Endothelial cell of umbilical vein (primary cell): Measurements from ENCODE around the gene FBXW11. TPM values are rescaled to one million over a fixed set of nuclear protein-coding genes. Genes with fewer than 3 reads are reported as not detected.

Experiments used
- BruUV-seq: library from RNA; stranded (reverse); fragments of 400-500 nt; replicated peaks from 2 replicates; lab custom pipeline; 2021; lab: Mats Ljungman, UMichigan
- CTCF ChIA-PET: fragments of 300-600, 350-600 bp; sonication (Branson Sonifier 250); formaldehyde crosslinking; loops from one replicate; lab custom pipeline; 2021; ENCODE audit warnings: antibody characterized with exemption, inconsistent platforms; lab: Charles Lee
- POLR2A ChIA-PET: fragments of 300-600, 350-600 bp; sonication (Branson Sonifier 250); formaldehyde crosslinking; loops from one replicate; lab custom pipeline; 2021; ENCODE audit warnings: antibody characterized with exemption, inconsistent platforms; lab: Charles Lee
- DNase-seq: peaks from one replicate; pipeline ENCODE4 v3.0.0-alpha.2; 2011; ENCODE audit warnings: low read depth, low spot score
- FAIRE-seq: peaks from 2 replicates; lab custom pipeline; 2011; peaks lifted over from hg19 to GRCh38; lab: Jason Lieb, UNC
- H2AFZ ChIP-seq: 2 replicates; pipeline ENCODE4 v1.6.0; 2012; ENCODE audit warnings: low read depth, low read length, control low read depth, inconsistent platforms
- H3K27ac ChIP-seq: 2 replicates; pipeline ENCODE4 v1.5.1; 2011; ENCODE audit warnings: low read depth, mild to moderate bottlenecking, control low read depth, low read length, moderate library complexity; ENCODE audit not compliant: insufficient read depth
- H3K27me3 ChIP-seq, 2 experiments: 2 replicates each; pipeline versions ENCODE4 v1.6.0 to v1.6.1; 2011; ENCODE audit warnings: low read length in 2 of 2, mixed read lengths in 1 of 2; ENCODE audit not compliant: control insufficient read depth in 2 of 2, insufficient read depth in 2 of 2
- H3K36me3 ChIP-seq, 2 experiments: 2 replicates in 1 of 2; 3 replicates in 1 of 2; pipeline ENCODE4 v1.5.1; 2011; ENCODE audit warnings: low read length in 2 of 2, mild to moderate bottlenecking in 1 of 2, moderate library complexity in 1 of 2; ENCODE audit not compliant: control insufficient read depth in 2 of 2, insufficient read depth in 2 of 2; ENCODE audit errors: extremely low read depth in 1 of 2
- H3K4me1 ChIP-seq: 3 replicates; pipeline ENCODE4 v1.5.1; 2011; ENCODE audit warnings: mild to moderate bottlenecking, low read length; ENCODE audit not compliant: control insufficient read depth, insufficient read depth; ENCODE audit errors: extremely low read depth
- H3K4me2 ChIP-seq: 2 replicates; pipeline ENCODE4 v1.6.1; 2011; ENCODE audit warnings: low read length, control low read depth, mixed read lengths; ENCODE audit not compliant: insufficient read depth
- H3K4me3 ChIP-seq, 3 experiments: fragments of 200-600 bp in 1 of 3; sonication (generic), shearing (Covaris generic) in 1 of 3; replicated peaks in 1 of 3; 2 replicates each; pipeline ENCODE4 v1.5.1; 2011 to 2016; ENCODE audit warnings: control low read depth in 3 of 3, low read length in 3 of 3, mild to moderate bottlenecking in 2 of 3, inconsistent platforms in 1 of 3, low read depth in 1 of 3, moderate library complexity in 1 of 3; ENCODE audit not compliant: insufficient read depth in 1 of 3
- H3K79me2 ChIP-seq: 2 replicates; pipeline ENCODE4 v1.6.0; 2012; ENCODE audit warnings: low read length, inconsistent platforms; ENCODE audit not compliant: control insufficient read depth, insufficient read depth
- H3K9ac ChIP-seq: replicated peaks from 2 replicates; pipeline ENCODE3; 2011; ENCODE audit warnings: low read length, control low read depth; ENCODE audit not compliant: insufficient read depth; ENCODE audit errors: extremely low read depth
- H3K9me1 ChIP-seq: replicated peaks from 3 replicates; pipeline ENCODE4 v1.6.0; 2011; ENCODE audit warnings: mild to moderate bottlenecking, low read length; ENCODE audit not compliant: control insufficient read depth, insufficient read depth; ENCODE audit errors: extremely low read depth
- H3K9me3 ChIP-seq: replicated peaks from 2 replicates; pipeline ENCODE4 v1.5.1; 2012; ENCODE audit warnings: low read length, inconsistent platforms; ENCODE audit not compliant: control insufficient read depth, insufficient read depth
- H4K20me1 ChIP-seq: replicated peaks from 2 replicates; pipeline ENCODE3; 2011; ENCODE audit warnings: mild to moderate bottlenecking, low read length; ENCODE audit not compliant: control insufficient read depth, insufficient read depth; ENCODE audit errors: extremely low read depth
- EZH2 ChIP-seq: IDR thresholded peaks from 2 replicates; pipeline ENCODE4 v1.6.1; 2012; ENCODE audit warnings: borderline replicate concordance, low read depth, mild to moderate bottlenecking, moderate library complexity, low read length, inconsistent platforms; ENCODE audit not compliant: severe bottlenecking
- FOS ChIP-seq: IDR thresholded peaks from 2 replicates; pipeline ENCODE4 v1.6.1; 2011; ENCODE audit warnings: mild to moderate bottlenecking, low read length, moderate library complexity, borderline replicate concordance; ENCODE audit not compliant: insufficient read depth
- GATA2 ChIP-seq: IDR thresholded peaks from 2 replicates; pipeline ENCODE4 v1.7.0; 2011; ENCODE audit warnings: low read depth, mild to moderate bottlenecking, moderate library complexity, mixed read lengths, low read length; ENCODE audit not compliant: insufficient read length, insufficient read depth
- JUN ChIP-seq: IDR thresholded peaks from 2 replicates; pipeline ENCODE4 v1.6.1; 2011; ENCODE audit warnings: borderline replicate concordance, low read depth; ENCODE audit not compliant: insufficient read length, insufficient read depth
- MYC ChIP-seq: IDR thresholded peaks from one replicate; pipeline ENCODE4 v1.6.1; 2011; ENCODE audit warnings: mild to moderate bottlenecking, low read depth, low read length
- POLR2A ChIP-seq: IDR thresholded peaks from 2 replicates; pipeline ENCODE4 v1.6.1; 2012; ENCODE audit warnings: low read depth, mild to moderate bottlenecking, control low read depth, low read length
- POLR2AphosphoS5 ChIP-seq: IDR thresholded peaks from 2 replicates; pipeline ENCODE4 v1.6.1; 2012; ENCODE audit warnings: low read depth, mild to moderate bottlenecking, control low read depth, low read length, moderate library complexity; ENCODE audit not compliant: insufficient read depth
- dilution Hi-C: fragments of 300-500 bp; cut with MboI; formaldehyde crosslinking; loops from one replicate; pipeline ENCODE4 v1.15.0; 2019; ENCODE audit warnings: low sequenced_read_pairs; ENCODE audit not compliant: extremely low pct_ligation_motif_present
- intact Hi-C: fragments of 100-400 bp; cut with micrococcal nuclease; formaldehyde crosslinking; loops from one replicate; pipeline ENCODE4 v1.10.0; 2022
- polyA plus RNA-seq, 4 experiments: library from polyadenylated mRNA; depleted of rRNA in 3 of 4; stranded (reverse) in 3 of 4; unstranded in 1 of 4; fragments of >200 nt; gene quantifications; 2 replicates each; pipeline versions ENCODE4 v1.2.1 to v1.2.3, GENCODE V29; 2011 to 2012; ENCODE audit warnings: missing spikeins in 1 of 4
- total RNA-seq: library from RNA; stranded (reverse); gene quantifications from 2 replicates; pipeline ENCODE4 v1.2.3, GENCODE V29; 2021
- TF ChIP-seq, protein P1 (sequence below): IDR thresholded peaks from 2 replicates; pipeline ENCODE4 v1.6.1; 2011; ENCODE audit not compliant: insufficient read depth, insufficient read length
- TF ChIP-seq, protein P2 (sequence below), 2 donors: IDR thresholded peaks; 1 replicate in 1 of 2; 2 replicates in 1 of 2; pipeline ENCODE4 v1.5.1; 2011; ENCODE audit warnings: low read length in 2 of 2, mild to moderate bottlenecking in 2 of 2, moderate library complexity in 2 of 2, control low read depth in 1 of 2, inconsistent platforms in 1 of 2, low read depth in 1 of 2; ENCODE audit not compliant: insufficient read depth in 1 of 2; ENCODE audit errors: extremely low read depth in 1 of 2

Gene FBXW11
- total and polyA plus RNA-seq, 2 donors (not counting 3 experiments of a cell fraction or from before 2014, with no cell fraction given), result 30.7 to 44.7 TPM

DNA sequence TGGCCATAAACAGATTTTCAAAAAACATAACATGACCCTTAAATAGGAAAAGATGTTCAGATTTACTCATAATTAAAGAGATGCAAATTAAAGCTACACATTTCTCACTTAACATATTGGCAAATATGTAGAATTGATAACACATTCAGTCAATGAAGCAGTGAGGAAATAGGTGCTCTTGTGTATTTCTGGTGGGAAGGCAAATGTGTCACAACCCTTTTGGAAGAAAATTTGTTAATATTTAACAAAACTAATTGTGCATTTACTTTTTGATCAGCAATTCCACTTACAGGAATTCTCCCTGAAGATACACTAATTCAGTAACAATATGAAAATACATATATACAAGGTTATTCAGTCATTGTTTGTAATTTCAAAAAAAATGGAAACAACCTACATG, 68.1 kb downstream of the FBXW11 start:
- Histone ChIP-seq H3K27me3 (no peaks in the 10 kb centered on the region), H3K9ac (no peak overlapping the region), H3K79me2 (peaks cover 30% of the 10 kb centered on the region), H4K20me1 (peaks cover 8% of the 10 kb centered on the region), H3K4me3 (no peak overlapping the region), H3K9me1 (no peaks in the 10 kb centered on the region), H3K36me3 (no peaks in the 10 kb centered on the region), H3K9me3 (no peaks in the 10 kb centered on the region), H3K27ac (no peak overlapping the region), H3K4me1 (no peaks in the 10 kb centered on the region), H2AFZ (no peak overlapping the region), H3K4me2 (no peak overlapping the region)
- DNase-seq, result no peak
- dilution Hi-C loops, result no loop called here
- no peak for FAIRE-seq
- no TSS peak for BruUV-seq
- intact Hi-C loops, result no loop called here
- POLR2A ChIA-PET, result no interaction called here
- no peak for TF ChIP-seq EZH2
- TF ChIP-seq POLR2A, result no peak
- no peak for TF ChIP-seq MYC
- no peak for TF ChIP-seq FOS
- TF ChIP-seq GATA2, result no peak
- TF ChIP-seq POLR2AphosphoS5, result no peak
- no peak for TF ChIP-seq JUN
- TF ChIP-seq, protein P1, sequence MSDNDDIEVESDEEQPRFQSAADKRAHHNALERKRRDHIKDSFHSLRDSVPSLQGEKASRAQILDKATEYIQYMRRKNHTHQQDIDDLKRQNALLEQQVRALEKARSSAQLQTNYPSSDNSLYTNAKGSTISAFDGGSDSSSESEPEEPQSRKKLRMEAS, result no peak
- CTCF ChIA-PET, result no interaction called here

DNA sequence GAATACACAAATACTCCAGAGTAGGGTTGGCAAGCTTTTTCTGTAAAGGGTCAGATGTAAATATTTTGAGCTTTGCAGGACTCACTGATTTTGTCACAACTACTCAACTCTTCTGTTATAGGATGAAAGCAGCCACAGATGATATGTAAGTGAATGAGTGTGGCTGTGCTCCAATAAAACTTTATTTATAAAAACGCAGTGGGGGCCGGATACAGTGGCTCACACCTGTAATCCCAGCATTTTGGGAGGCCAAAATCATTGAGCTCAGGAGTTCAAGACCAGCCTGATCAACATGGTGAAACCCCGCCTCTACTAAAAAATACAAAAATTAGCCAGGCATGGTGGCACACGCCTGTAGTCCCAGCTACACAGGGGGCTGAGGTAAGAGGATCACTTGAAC, 69.1 kb downstream of the FBXW11 start:
- no TSS peak for BruUV-seq
- Histone ChIP-seq H3K79me2 (peaks cover 37% of the 10 kb centered on the region), H4K20me1 (peaks cover 8% of the 10 kb centered on the region)

More for the DNA sequence above, 69.1 kb downstream of the FBXW11 start:
- dilution Hi-C loops, result no loop called here
- DNase-seq (no peak), FAIRE-seq (no peak)
- Histone ChIP-seq H3K4me3 (no peak overlapping the region), H3K9ac (no peak overlapping the region), H2AFZ (no peak overlapping the region), H3K4me2 (no peak overlapping the region), H3K36me3 (no peaks in the 10 kb centered on the region), H3K9me1 (no peaks in the 10 kb centered on the region), H3K4me1 (no peaks in the 10 kb centered on the region), H3K27ac (no peak overlapping the region), H3K9me3 (no peaks in the 10 kb centered on the region), H3K27me3 (no peaks in the 10 kb centered on the region)
- intact Hi-C loops, result no loop called here
- ChIA-PET POLR2A (no interaction called here), CTCF (interaction anchor here (0.6 to 2.8 kb wide), 4 partner anchors 15 to 122 kb away, joined by 3 to 7 read pairs (median 7); no protein-coding TSS in a partner anchor)
- no peak for TF ChIP-seq MYC
- TF ChIP-seq POLR2A, result no peak
- TF ChIP-seq, protein P2, sequence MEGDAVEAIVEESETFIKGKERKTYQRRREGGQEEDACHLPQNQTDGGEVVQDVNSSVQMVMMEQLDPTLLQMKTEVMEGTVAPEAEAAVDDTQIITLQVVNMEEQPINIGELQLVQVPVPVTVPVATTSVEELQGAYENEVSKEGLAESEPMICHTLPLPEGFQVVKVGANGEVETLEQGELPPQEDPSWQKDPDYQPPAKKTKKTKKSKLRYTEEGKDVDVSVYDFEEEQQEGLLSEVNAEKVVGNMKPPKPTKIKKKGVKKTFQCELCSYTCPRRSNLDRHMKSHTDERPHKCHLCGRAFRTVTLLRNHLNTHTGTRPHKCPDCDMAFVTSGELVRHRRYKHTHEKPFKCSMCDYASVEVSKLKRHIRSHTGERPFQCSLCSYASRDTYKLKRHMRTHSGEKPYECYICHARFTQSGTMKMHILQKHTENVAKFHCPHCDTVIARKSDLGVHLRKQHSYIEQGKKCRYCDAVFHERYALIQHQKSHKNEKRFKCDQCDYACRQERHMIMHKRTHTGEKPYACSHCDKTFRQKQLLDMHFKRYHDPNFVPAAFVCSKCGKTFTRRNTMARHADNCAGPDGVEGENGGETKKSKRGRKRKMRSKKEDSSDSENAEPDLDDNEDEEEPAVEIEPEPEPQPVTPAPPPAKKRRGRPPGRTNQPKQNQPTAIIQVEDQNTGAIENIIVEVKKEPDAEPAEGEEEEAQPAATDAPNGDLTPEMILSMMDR (IDR thresholded peaks at IDR 0.05; ENCODE audit: extremely low read depth in 1 of 2, insufficient read depth in 1 of 2, low read depth in 1 of 2, low read length in 2 of 2), result no peak
- no peak for TF ChIP-seq JUN
- no peak for TF ChIP-seq FOS
- TF ChIP-seq, protein P1, result no peak
- TF ChIP-seq EZH2, result no peak
